ENCODE results near the gene UBE2M.
A peak's percentile ranks its signal among the peaks of the same experiment; 100 is the strongest.
"Not testable (repeated sequence)": the region's sequence is repeated elsewhere in the genome, so short reads cannot be mapped to it uniquely, and the experiment has no call there.

The UBE2M gene

GRCh38 chr19:58581227-58582141, 23.1 kb upstream of the UBE2M start:
- Histone ChIP-seq H3K27ac (ENCODE audit: low read length) (no peak overlapping the region), H3K4me3 (ENCODE audit: low read depth in 1 of 2, low read length in 2 of 2) (no peak overlapping the region), H3K27me3 (ENCODE audit: insufficient read depth, low read length, poor library complexity) (no peaks in the 10 kb centered on the region), H3K9me3 (ENCODE audit: insufficient read depth, low read length, severe bottlenecking) (no peaks in the 10 kb centered on the region), H3K79me2 (ENCODE audit: insufficient read depth, low read length) (peaks cover 13% of the 10 kb centered on the region), H3K4me1 (ENCODE audit: insufficient read depth, low read length) (peaks cover 4% of the 10 kb centered on the region; the same call in 1 of the 2 replicates), H4K20me1 (ENCODE audit: insufficient read depth, low read length) (0 out of 2 replicates have a peak, but pooled peaks cover 11% of the 10 kb centered on the region), H3K9ac (ENCODE audit: low read depth, low read length) (no peak overlapping the region), H2AFZ (ENCODE audit: low read depth, low read length) (no peak overlapping the region), H3K36me3 (ENCODE audit: insufficient read depth, low read length) (peaks cover 35% of the 10 kb centered on the region), H3K4me2 (ENCODE audit: insufficient read depth, low read length) (no peak overlapping the region)
- ATAC-seq (ENCODE audit: insufficient read depth, low read depth), result peak; percentile 95
- peak; percentile 85 for DNase-seq
- TF ChIP-seq CTCF (IDR thresholded peaks at IDR 0.05; ENCODE audit: borderline replicate concordance, extremely low read depth, low read length, poor library complexity, severe bottlenecking), result peak; percentile 77
- no peak for TF ChIP-seq EZH2 (IDR thresholded peaks at IDR 0.05; ENCODE audit: borderline replicate concordance, low read depth, low read length, severe bottlenecking)

GRCh38 chr19:58579473-58580142, 21.2 kb upstream of the UBE2M start:
- H3K9ac ChIP-seq (ENCODE audit: low read depth, low read length), result no peak overlapping the region
- 0 out of 2 replicates have a peak, but pooled peaks cover 11% of the 10 kb centered on the region for H4K20me1 ChIP-seq (ENCODE audit: insufficient read depth, low read length)
- H3K27ac ChIP-seq (ENCODE audit: low read length), result no peak overlapping the region
- no peaks in the 10 kb centered on the region for H3K9me3 ChIP-seq (ENCODE audit: insufficient read depth, low read length, severe bottlenecking)
- peaks cover 21% of the 10 kb centered on the region for H3K79me2 ChIP-seq (ENCODE audit: insufficient read depth, low read length)
- DNase-seq (peak; percentile 3), ATAC-seq (ENCODE audit: insufficient read depth, low read depth) (no peak)
- no peaks in the 10 kb centered on the region for H3K27me3 ChIP-seq (ENCODE audit: insufficient read depth, low read length, poor library complexity)
- no peak overlapping the region for H3K4me2 ChIP-seq (ENCODE audit: insufficient read depth, low read length)
- H3K36me3 ChIP-seq (ENCODE audit: insufficient read depth, low read length), result peaks cover 27% of the 10 kb centered on the region
- peaks cover 13% of the 10 kb centered on the region for H3K4me1 ChIP-seq (ENCODE audit: insufficient read depth, low read length)
- no peak for TF ChIP-seq EZH2 (IDR thresholded peaks at IDR 0.05; ENCODE audit: borderline replicate concordance, low read depth, low read length, severe bottlenecking)
- no peak for TF ChIP-seq CTCF (IDR thresholded peaks at IDR 0.05; ENCODE audit: borderline replicate concordance, extremely low read depth, low read length, poor library complexity, severe bottlenecking)
- H2AFZ ChIP-seq (ENCODE audit: low read depth, low read length), result no peak overlapping the region
- no peak overlapping the region for H3K4me3 ChIP-seq (ENCODE audit: low read depth in 1 of 2, low read length in 2 of 2)

- peaks cover 24% of the 10 kb centered on the region for H3K4me1 ChIP-seq (ENCODE audit: insufficient read depth, low read length)
- no peak overlapping the region for H3K9ac ChIP-seq (ENCODE audit: low read depth, low read length)
- no peak overlapping the region for H2AFZ ChIP-seq (ENCODE audit: low read depth, low read length)
- 0 out of 2 replicates have a peak, but pooled peaks cover 8% of the 10 kb centered on the region for H4K20me1 ChIP-seq (ENCODE audit: insufficient read depth, low read length)
- no peak overlapping the region for H3K27ac ChIP-seq (ENCODE audit: low read length)
- no peak for ATAC-seq (ENCODE audit: insufficient read depth, low read depth)
- H3K4me3 ChIP-seq (ENCODE audit: low read depth in 1 of 2, low read length in 2 of 2), result no peak overlapping the region
- no peaks in the 10 kb centered on the region for H3K27me3 ChIP-seq (ENCODE audit: insufficient read depth, low read length, poor library complexity)
- peak overlapping the region; percentile 19 for H3K4me2 ChIP-seq (ENCODE audit: insufficient read depth, low read length)
- H3K79me2 ChIP-seq (ENCODE audit: insufficient read depth, low read length), result peaks cover 21% of the 10 kb centered on the region
- H3K36me3 ChIP-seq (ENCODE audit: insufficient read depth, low read length), result peaks cover 21% of the 10 kb centered on the region
- TF ChIP-seq CTCF (IDR thresholded peaks at IDR 0.05; ENCODE audit: borderline replicate concordance, extremely low read depth, low read length, poor library complexity, severe bottlenecking), result no peak
- DNase-seq, result peak; percentile 4
- no peaks in the 10 kb centered on the region for H3K9me3 ChIP-seq (ENCODE audit: insufficient read depth, low read length, severe bottlenecking)
These were observed 19.9 kb upstream of the UBE2M start for GRCh38 chr19:58578012-58578925.

- peaks cover 25% of the 10 kb centered on the region for H3K4me1 ChIP-seq (ENCODE audit: insufficient read depth, low read length)
- H3K79me2 ChIP-seq (ENCODE audit: insufficient read depth, low read length), result peaks cover 21% of the 10 kb centered on the region
- H3K9ac ChIP-seq (ENCODE audit: low read depth, low read length); H2AFZ ChIP-seq (ENCODE audit: low read depth, low read length); DNase-seq; H3K4me3 ChIP-seq (ENCODE audit: low read depth in 1 of 2, low read length in 2 of 2); H3K27ac ChIP-seq (ENCODE audit: low read length); H4K20me1 ChIP-seq (ENCODE audit: insufficient read depth, low read length); H3K9me3 ChIP-seq (ENCODE audit: insufficient read depth, low read length, severe bottlenecking); H3K4me2 ChIP-seq (ENCODE audit: insufficient read depth, low read length); ATAC-seq (ENCODE audit: insufficient read depth, low read depth); H3K27me3 ChIP-seq (ENCODE audit: insufficient read depth, low read length, poor library complexity): not testable (repeated sequence)
- peaks cover 14% of the 10 kb centered on the region for H3K36me3 ChIP-seq (ENCODE audit: insufficient read depth, low read length)
These were observed 19.2 kb upstream of the UBE2M start for GRCh38 chr19:58577581-58577980.

All from DND-41 (cell line).